H9 (cell line): Measurements from ENCODE around the gene PARP8. TPM values are rescaled to one million over a fixed set of nuclear protein-coding genes. Genes with fewer than 3 reads are reported as not detected.

Experiments used
- DNase-seq: peaks from one replicate; pipeline ENCODE4 v3.0.0-alpha.2; 2017
- H2AFZ ChIP-seq: one replicate; pipeline ENCODE4 v1.6.1; 2013; ENCODE audit warnings: mild to moderate bottlenecking, low read length, control low read depth, moderate library complexity
- H2AK5ac ChIP-seq: 2 replicates; pipeline ENCODE4 v1.6.1; 2013; ENCODE audit warnings: low read length, control low read depth, mixed read lengths; ENCODE audit not compliant: insufficient read length
- H2BK120ac ChIP-seq: one replicate; pipeline ENCODE4 v1.6.1; 2013; ENCODE audit warnings: low read depth, mild to moderate bottlenecking, low read length, control low read depth, inconsistent platforms; ENCODE audit not compliant: poor library complexity, severe bottlenecking
- H2BK12ac ChIP-seq: 2 replicates; pipeline ENCODE4 v1.6.1; 2013; ENCODE audit warnings: low read length, control low read depth, mixed read lengths, low read depth; ENCODE audit not compliant: insufficient read length
- H2BK15ac ChIP-seq: 2 replicates; pipeline ENCODE4 v1.6.1; 2013; ENCODE audit warnings: low read depth, low read length, control low read depth
- H2BK20ac ChIP-seq: one replicate; pipeline ENCODE4 v1.6.1; 2013; ENCODE audit warnings: low read depth, mild to moderate bottlenecking, low read length, control low read depth, inconsistent platforms; ENCODE audit not compliant: poor library complexity, severe bottlenecking
- H2BK5ac ChIP-seq: 2 replicates; pipeline ENCODE4 v1.6.1; 2013; ENCODE audit warnings: low read length, control low read depth, mixed read lengths; ENCODE audit not compliant: insufficient read length
- H3K14ac ChIP-seq: 2 replicates; pipeline ENCODE4 v1.6.1; 2013; ENCODE audit warnings: low read length, control low read depth; ENCODE audit not compliant: insufficient read depth
- H3K18ac ChIP-seq: 2 replicates; pipeline ENCODE4 v1.6.1; 2013; ENCODE audit warnings: low read depth, mild to moderate bottlenecking, mixed read lengths, low read length, control low read depth; ENCODE audit not compliant: insufficient read length
- H3K23ac ChIP-seq: 2 replicates; pipeline ENCODE4 v1.6.1; 2013; ENCODE audit warnings: low read length, control low read depth, mixed read lengths, low read depth; ENCODE audit not compliant: insufficient read length
- H3K23me2 ChIP-seq: 2 replicates; pipeline ENCODE4 v1.6.1; 2013; ENCODE audit warnings: low read depth, mild to moderate bottlenecking, mixed read lengths, low read length, control low read depth; ENCODE audit not compliant: insufficient read length, poor library complexity, severe bottlenecking
- H3K27ac ChIP-seq: 2 replicates; pipeline ENCODE4 v1.5.1; 2013; ENCODE audit warnings: low read length, control low read depth, mixed read lengths, low read depth; ENCODE audit not compliant: insufficient read length
- H3K27me3 ChIP-seq: 2 replicates; pipeline ENCODE4 v1.6.1; 2013; ENCODE audit warnings: low read length, control low read depth, inconsistent platforms; ENCODE audit not compliant: insufficient read depth
- H3K4ac ChIP-seq: 2 replicates; pipeline ENCODE4 v1.6.1; 2013; ENCODE audit warnings: low read depth, mild to moderate bottlenecking, control low read depth, inconsistent platforms, low read length, moderate library complexity
- H3K4me1 ChIP-seq: 2 replicates; pipeline ENCODE4 v1.6.1; 2013; ENCODE audit warnings: low read length, control low read depth, inconsistent platforms; ENCODE audit not compliant: insufficient read depth
- H3K4me2 ChIP-seq: 2 replicates; pipeline ENCODE4 v1.6.1; 2013; ENCODE audit warnings: low read length, control low read depth, mixed read lengths; ENCODE audit not compliant: insufficient read length, insufficient read depth
- H3K56ac ChIP-seq: 2 replicates; pipeline ENCODE4 v1.6.1; 2013; ENCODE audit warnings: low read depth, mild to moderate bottlenecking, mixed read lengths, low read length, control low read depth; ENCODE audit not compliant: insufficient read length
- H3K79me1 ChIP-seq: 2 replicates; pipeline ENCODE4 v1.6.1; 2013; ENCODE audit warnings: low read depth, mild to moderate bottlenecking, moderate library complexity, low read length, control low read depth, inconsistent platforms; ENCODE audit not compliant: insufficient read depth, poor library complexity, severe bottlenecking
- H3K79me2 ChIP-seq: 2 replicates; pipeline ENCODE4 v1.6.1; 2013; ENCODE audit warnings: low read length, control low read depth, inconsistent platforms; ENCODE audit not compliant: insufficient read depth
- H3K9ac ChIP-seq: 2 replicates; pipeline ENCODE4 v1.6.1; 2013; ENCODE audit warnings: low read length, control low read depth, mixed read lengths; ENCODE audit not compliant: insufficient read length; ENCODE audit errors: extremely low read depth
- H3K9me3 ChIP-seq: one replicate; pipeline ENCODE4 v1.6.1; 2013; ENCODE audit warnings: low read depth, low read length, inconsistent platforms; ENCODE audit not compliant: control insufficient read depth
- H3T11ph ChIP-seq: one replicate; pipeline ENCODE4 v1.6.1; 2013; ENCODE audit warnings: mild to moderate bottlenecking, low read length, control low read depth, inconsistent platforms
- H4K20me1 ChIP-seq: one replicate; pipeline ENCODE4 v1.6.1; 2013; ENCODE audit not compliant: control insufficient read depth, insufficient read length, insufficient read depth
- H4K5ac ChIP-seq: 2 replicates; pipeline ENCODE4 v1.6.1; 2013; ENCODE audit warnings: low read depth, mild to moderate bottlenecking, mixed read lengths, low read length, control low read depth; ENCODE audit not compliant: insufficient read length
- H4K8ac ChIP-seq: replicated peaks from 2 replicates; pipeline ENCODE4 v1.6.1; 2013; ENCODE audit warnings: low read length, control low read depth, mixed read lengths, low read depth; ENCODE audit not compliant: insufficient read length
- H4K91ac ChIP-seq: 2 replicates; pipeline ENCODE4 v1.6.1; 2013; ENCODE audit warnings: low read depth, mild to moderate bottlenecking, moderate library complexity, mixed read lengths, low read length, control low read depth; ENCODE audit not compliant: insufficient read length
- H3K27ac Mint-ChIP-seq, 3 experiments: 2 replicates in 2 of 3; 3 replicates in 1 of 3; pipeline ENCODE4 v1.8.0; 2020 to 2021; ENCODE audit warnings: mixed read lengths in 3 of 3, mild to moderate bottlenecking in 1 of 3, moderate library complexity in 1 of 3
- H3K27me3 Mint-ChIP-seq: 2 replicates; pipeline ENCODE4 v1.8.0; 2021; ENCODE audit warnings: low read depth, mild to moderate bottlenecking, moderate library complexity, mixed read lengths
- H3K36me3 Mint-ChIP-seq, 3 experiments: 2 replicates in 2 of 3; 3 replicates in 1 of 3; pipeline ENCODE4 v1.8.0; 2020 to 2021; ENCODE audit warnings: low read depth in 3 of 3, mixed read lengths in 3 of 3; ENCODE audit not compliant: insufficient read depth in 1 of 3
- H3K4me1 Mint-ChIP-seq, 2 experiments: 2 replicates each; pipeline ENCODE4 v1.8.0; 2020; ENCODE audit warnings: mixed read lengths in 2 of 2
- H3K4me3 Mint-ChIP-seq, 2 experiments: 2 replicates in 1 of 2; 3 replicates in 1 of 2; pipeline ENCODE4 v1.8.0; 2020 to 2021; ENCODE audit warnings: mild to moderate bottlenecking in 2 of 2, mixed read lengths in 2 of 2, moderate library complexity in 1 of 2
- H3K9me3 Mint-ChIP-seq, 2 experiments: 2 replicates in 1 of 2; 3 replicates in 1 of 2; pipeline ENCODE4 v1.8.0; 2020; ENCODE audit warnings: mild to moderate bottlenecking in 2 of 2, mixed read lengths in 2 of 2, moderate library complexity in 1 of 2
- CTCF ChIP-seq: fragments of 200-600 bp; sonication (generic); conservative IDR thresholded peaks from 3 replicates; pipeline ENCODE4 v1.8.0; 2021; ENCODE audit warnings: antibody characterized with exemption, mild to moderate bottlenecking
- WGBS: extraction: QIAGEN DNeasy Blood & Tissue Kit; methylation state at CpG from one replicate; pipeline ENCODE4 v1.1.7; 2013; ENCODE audit warnings: missing lambda C conversion rate, low lambda C conversion rate, mixed read lengths; ENCODE audit not compliant: insufficient read length; ENCODE audit errors: extremely low coverage; 5-methylcytosine and 5-hydroxymethylcytosine counted together
- total RNA-seq: library from RNA; stranded (reverse); gene quantifications from 2 replicates; pipeline ENCODE4 v1.2.1, GENCODE V29; 2021

The PARP8 gene
- total RNA-seq, 1 experiment from 2014 or later, result 34.0 TPM

- TF ChIP-seq CTCF, result no peak
- H3K9me3 ChIP-seq, result no peaks in the 10 kb centered on the region
- H3K27ac ChIP-seq, result no peak overlapping the region
- Mint-ChIP-seq H3K4me3 (no peak overlapping the region), H3K9me3 (no peaks in the 10 kb centered on the region), H3K4me1 (peaks cover 7 to 16% of the 10 kb centered on the region in 2 experiments), H3K27ac (no peak overlapping the region), H3K27me3 (no peaks in the 10 kb centered on the region), H3K36me3 (no peaks in the 10 kb centered on the region)
- no peak overlapping the region for H4K8ac ChIP-seq
- no peaks in the 10 kb centered on the region for H3K23me2 ChIP-seq
- H2BK120ac ChIP-seq, result no peak overlapping the region
- H2BK12ac ChIP-seq, result no peak overlapping the region
- no peaks in the 10 kb centered on the region for H3K27me3 ChIP-seq
- H2BK5ac ChIP-seq, result no peak overlapping the region
- WGBS, result no CpG with 5 or more reads among the region's 2 CpGs
- no peak overlapping the region for H2BK15ac ChIP-seq
- H3K4ac ChIP-seq, result no peak overlapping the region
- H2AFZ ChIP-seq, result no peak overlapping the region
- no peak overlapping the region for H3K14ac ChIP-seq
- H3K18ac ChIP-seq, result no peak overlapping the region
- no peak overlapping the region for H2BK20ac ChIP-seq
- peaks cover 10% of the 10 kb centered on the region; the same call in 1 of the 2 replicates for H3K79me2 ChIP-seq
- no peaks in the 10 kb centered on the region for H3K79me1 ChIP-seq
- no peaks in the 10 kb centered on the region for H4K20me1 ChIP-seq
- no peak overlapping the region for H3T11ph ChIP-seq
- no peak overlapping the region for H2AK5ac ChIP-seq
- DNase-seq, result no peak
- no peak overlapping the region for H3K23ac ChIP-seq
- H4K91ac ChIP-seq, result no peak overlapping the region
- H3K4me2 ChIP-seq, result no peak overlapping the region
- no peak overlapping the region for H4K5ac ChIP-seq
- no peak overlapping the region for H3K9ac ChIP-seq
- no peaks in the 10 kb centered on the region; the same call in 1 of the 2 replicates for H3K4me1 ChIP-seq
- H3K56ac ChIP-seq, result no peak overlapping the region
Observed at GRCh38 chr5:50727845-50728244, 61.4 kb downstream of the PARP8 start.
